Measurements from ENCODE around the gene MOK. TPM values are rescaled to one million over a fixed set of nuclear protein-coding genes. Genes with fewer than 3 reads are reported as not detected.

Gene MOK
- total and polyA plus RNA-seq, 2 of the 4 experiments (the other 2 are of a cell fraction) = 16.8 to 48.5 TPM

- CTCF ChIA-PET = interaction anchor here (0.6 to 0.7 kb wide), 2 partner anchors 27 to 535 kb away, joined by 4 read pairs; no protein-coding TSS in a partner anchor
- 51% methylated on average over 6 of the region's 9 CpGs; no CpG with 5 or more reads in 1 of the 2 experiments for WGBS, 2 experiments (ENCODE audit: extremely low coverage in 2 of 2, insufficient read length in 1 of 2)
These were observed 48.2 kb downstream of the MOK start for GRCh38 chr14:102256716-102257115.

More at GRCh38 chr14:102256716-102257115, 48.2 kb downstream of the MOK start:
- intact Hi-C loops (cut with micrococcal nuclease) = no loop called here
- dilution Hi-C loops (cut with HindIII; ENCODE audit: low sequenced_read_pairs, unreplicated experiment) = no loop called here
- Histone ChIP-seq H2BK120ac (ENCODE audit: low read depth, low read length) (peak overlapping the region; percentile 93), H3K27ac (ENCODE audit: insufficient read depth, low read length) (peak overlapping the region; percentile 64), H3K36me3 (ENCODE audit: control insufficient read depth, insufficient read depth, low read length) (no peaks in the 10 kb centered on the region), H3K9ac (ENCODE audit: low read depth, low read length) (no peak overlapping the region), H2BK15ac (ENCODE audit: low read depth, low read length) (peak overlapping the region; percentile 72; the same call in 2 of the 3 replicates), H2AK9ac (replicated peaks; ENCODE audit: low read depth, low read length, poor library complexity) (peak overlapping the region; percentile 47), H3K18ac (ENCODE audit: low read depth, low read length) (peak overlapping the region; percentile 70), H3K56ac (ENCODE audit: extremely low read depth, insufficient read depth, low read length) (no peak overlapping the region), H2AK5ac (ENCODE audit: low read depth, low read length) (peak overlapping the region; percentile 82), H4K20me1 (ENCODE audit: insufficient read depth, low read length) (no peaks in the 10 kb centered on the region), H3K4me3 (ENCODE audit: insufficient read depth, low read depth, low read length) (no peak overlapping the region), H2BK5ac (ENCODE audit: low read depth, low read length, poor library complexity, severe bottlenecking) (peak overlapping the region; percentile 88), H3K4me2 (ENCODE audit: low read depth, low read length) (no peak overlapping the region), H4K5ac (ENCODE audit: low read depth, low read length) (peak overlapping the region; percentile 43), H3K4ac (ENCODE audit: low read depth, low read length) (peak overlapping the region; percentile 91), H2AFZ (replicated peaks; ENCODE audit: low read length, poor library complexity) (peak overlapping the region; percentile 45), H4K91ac (ENCODE audit: insufficient read depth, low read depth, low read length) (peak overlapping the region; percentile 80), H3K27me3 (ENCODE audit: control insufficient read depth, insufficient read depth, low read length) (no peaks in the 10 kb centered on the region), H3K4me1 (ENCODE audit: control insufficient read depth, insufficient read depth, low read length) (peaks cover 18% of the 10 kb centered on the region), H3K9me3 (ENCODE audit: control insufficient read depth, insufficient read depth, low read length) (no peaks in the 10 kb centered on the region), H4K8ac (ENCODE audit: low read depth in 2 of 2, low read length in 2 of 2) (peak overlapping the region; percentile 15 to 88; a peak in 2 of 4 replicates), H3K9me1 (ENCODE audit: insufficient read depth, low read length) (peaks cover 14% of the 10 kb centered on the region), H3K14ac (replicated peaks; ENCODE audit: low read depth, low read length) (peak overlapping the region; percentile 19), H2BK20ac (ENCODE audit: low read depth, low read length) (peak overlapping the region; percentile 60), H3K23ac (ENCODE audit: low read depth, low read length) (0 out of 2 replicates have a peak overlapping the region, but pooled peaks have one; percentile 14), H3K79me1 (ENCODE audit: low read depth in 1 of 2, low read length in 2 of 2) (peaks cover 4 to 5% of the 10 kb centered on the region in 2 experiments; a peak in 2 of 4 replicates)
- POLR2A ChIA-PET (ENCODE audit: unreplicated experiment) = no interaction called here
- TF ChIP-seq MAFK (IDR thresholded peaks at IDR 0.05; ENCODE audit: low read depth, low read length) (no peak), SMC3 (IDR thresholded peaks at IDR 0.05; ENCODE audit: low read depth, low read length) (no peak), CTCF (conservative IDR thresholded peaks at IDR 0.05; ENCODE audit: low read depth, low read length) (no peak), RCOR1 (IDR thresholded peaks at IDR 0.05; ENCODE audit: insufficient replicate concordance, low read length) (no peak), CHD1 (IDR thresholded peaks at IDR 0.05; ENCODE audit: low read depth, low read length) (no peak), MXI1 (IDR thresholded peaks at IDR 0.05; ENCODE audit: borderline replicate concordance, low read depth, low read length) (no peak), RFX5 (IDR thresholded peaks at IDR 0.05; ENCODE audit: low read depth, low read length) (no peak), FOS (IDR thresholded peaks at IDR 0.05; ENCODE audit: low read depth, low read length) (no peak), NFE2L2 (IDR thresholded peaks at IDR 0.05; ENCODE audit: low read depth, low read length) (no peak), RAD21 (IDR thresholded peaks at IDR 0.05; ENCODE audit: low read length) (no peak), MAZ (IDR thresholded peaks at IDR 0.05; ENCODE audit: borderline replicate concordance, low read depth, low read length) (no peak), POLR2A (IDR thresholded peaks at IDR 0.05; ENCODE audit: low read depth, low read length) (no peak), BHLHE40 (IDR thresholded peaks at IDR 0.05; ENCODE audit: low read depth, low read length) (no peak), USF2 (IDR thresholded peaks at IDR 0.05; ENCODE audit: low read depth, low read length) (no peak), ELK1 (IDR thresholded peaks at IDR 0.05; ENCODE audit: borderline replicate concordance, low read depth, low read length) (no peak), CEBPB (IDR thresholded peaks at IDR 0.05; ENCODE audit: low read depth, low read length) (no peak)
- ATAC-seq (ENCODE audit: low read depth) (no peak; the same call in 1 of the 2 replicates), DNase-seq (peak; percentile 61)
- in situ Hi-C loops (cut with MboI; ENCODE audit: low sequenced_read_pairs) = no loop called here
- no TSS peak for BruUV-seq (replicated peaks)
